Measurements from ENCODE around the gene TEX48.

The TEX48 gene

GRCh38 chr9:114621561-114621960 lies 60.4 kb downstream of the TEX48 start:
- DNase-seq (ENCODE audit: low read depth): no peak

GRCh38 chr9:114619191-114619761 lies 62.7 kb downstream of the TEX48 start:
- no peak for DNase-seq (ENCODE audit: low read depth)

GRCh38 chr9:114616684-114617520 lies 65.1 kb downstream of the TEX48 start:
- DNase-seq (ENCODE audit: low read depth): no peak

All from stimulated activated CD8-positive, alpha-beta memory T cell treated with anti-CD3 and anti-CD28 coated beads, Interleukin-15, amount 100 ng/mL, for 24 hours (primary cell).